Glutamatergic neuron (in vitro differentiated cells): ENCODE measurements around the gene ZSCAN5A. TPM values are rescaled to one million over a fixed set of nuclear protein-coding genes. Genes with fewer than 3 reads are reported as not detected.
"Not testable (repeated sequence)": the region's sequence is repeated elsewhere in the genome, so short reads cannot be mapped to it uniquely, and the experiment has no call there.

Source experiments
- DNase-seq: peaks from one replicate; pipeline ENCODE4 v3.0.0; 2022
- H3K27ac Mint-ChIP-seq: one replicate; pipeline ENCODE4 v1.8.0; 2020; ENCODE audit warnings: mild to moderate bottlenecking, mixed read lengths, inconsistent platforms; ENCODE audit not compliant: unreplicated experiment
- H3K27me3 Mint-ChIP-seq: one replicate; pipeline ENCODE4 v1.8.0; 2020; ENCODE audit warnings: mild to moderate bottlenecking, moderate library complexity, mixed read lengths, inconsistent platforms; ENCODE audit not compliant: unreplicated experiment
- H3K36me3 Mint-ChIP-seq: one replicate; pipeline ENCODE4 v1.8.0; 2020; ENCODE audit warnings: mild to moderate bottlenecking, mixed read lengths, inconsistent platforms; ENCODE audit not compliant: unreplicated experiment
- H3K4me1 Mint-ChIP-seq: one replicate; pipeline ENCODE4 v1.8.0; 2020; ENCODE audit warnings: mild to moderate bottlenecking, low read depth, mixed read lengths, inconsistent platforms; ENCODE audit not compliant: unreplicated experiment
- H3K4me3 Mint-ChIP-seq: one replicate; pipeline ENCODE4 v1.8.0; 2020; ENCODE audit warnings: mild to moderate bottlenecking, mixed read lengths, inconsistent platforms; ENCODE audit not compliant: unreplicated experiment
- H3K9me3 Mint-ChIP-seq: one replicate; pipeline ENCODE4 v1.8.0; 2020; ENCODE audit warnings: mild to moderate bottlenecking, moderate library complexity, mixed read lengths, inconsistent platforms; ENCODE audit not compliant: unreplicated experiment
- total RNA-seq: library from RNA; stranded (reverse); fragmentation: NEBNext Ultra II Directional; extraction: Animal tissue kit (Norgen Biotek cat#: 25700); gene quantifications from one replicate; pipeline ENCODE4 v1.2.1, GENCODE V29; 2021; ENCODE audit not compliant: unreplicated experiment
- TF ChIP-seq, protein P1 (sequence below): fragments of 200-600 bp; sonication (generic); IDR thresholded peaks from one replicate; pipeline ENCODE4 v1.5.0; 2021; ENCODE audit not compliant: partially characterized antibody, unreplicated experiment

ZSCAN5A gene
- total RNA-seq, 1 donor from 2014 or later = 13.1 TPM

GRCh38 chr19:56308792-56309191 lies 5.8 kb downstream of the ZSCAN5A start:
- Mint-ChIP-seq H3K36me3 (peaks cover 22% of the 10 kb centered on the region), H3K4me3 (peak overlapping the region; percentile 30), H3K4me1 (peaks cover 21% of the 10 kb centered on the region), H3K27me3 (peaks cover 4% of the 10 kb centered on the region), H3K27ac (peak overlapping the region; percentile 83), H3K9me3 (peaks cover 22% of the 10 kb centered on the region)
- no peak for DNase-seq
- TF ChIP-seq, protein P1, sequence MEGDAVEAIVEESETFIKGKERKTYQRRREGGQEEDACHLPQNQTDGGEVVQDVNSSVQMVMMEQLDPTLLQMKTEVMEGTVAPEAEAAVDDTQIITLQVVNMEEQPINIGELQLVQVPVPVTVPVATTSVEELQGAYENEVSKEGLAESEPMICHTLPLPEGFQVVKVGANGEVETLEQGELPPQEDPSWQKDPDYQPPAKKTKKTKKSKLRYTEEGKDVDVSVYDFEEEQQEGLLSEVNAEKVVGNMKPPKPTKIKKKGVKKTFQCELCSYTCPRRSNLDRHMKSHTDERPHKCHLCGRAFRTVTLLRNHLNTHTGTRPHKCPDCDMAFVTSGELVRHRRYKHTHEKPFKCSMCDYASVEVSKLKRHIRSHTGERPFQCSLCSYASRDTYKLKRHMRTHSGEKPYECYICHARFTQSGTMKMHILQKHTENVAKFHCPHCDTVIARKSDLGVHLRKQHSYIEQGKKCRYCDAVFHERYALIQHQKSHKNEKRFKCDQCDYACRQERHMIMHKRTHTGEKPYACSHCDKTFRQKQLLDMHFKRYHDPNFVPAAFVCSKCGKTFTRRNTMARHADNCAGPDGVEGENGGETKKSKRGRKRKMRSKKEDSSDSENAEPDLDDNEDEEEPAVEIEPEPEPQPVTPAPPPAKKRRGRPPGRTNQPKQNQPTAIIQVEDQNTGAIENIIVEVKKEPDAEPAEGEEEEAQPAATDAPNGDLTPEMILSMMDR = no peak

GRCh38 chr19:56307062-56307461 lies 7.6 kb downstream of the ZSCAN5A start:
- peaks cover 26% of the 10 kb centered on the region for H3K36me3 Mint-ChIP-seq

DNA sequence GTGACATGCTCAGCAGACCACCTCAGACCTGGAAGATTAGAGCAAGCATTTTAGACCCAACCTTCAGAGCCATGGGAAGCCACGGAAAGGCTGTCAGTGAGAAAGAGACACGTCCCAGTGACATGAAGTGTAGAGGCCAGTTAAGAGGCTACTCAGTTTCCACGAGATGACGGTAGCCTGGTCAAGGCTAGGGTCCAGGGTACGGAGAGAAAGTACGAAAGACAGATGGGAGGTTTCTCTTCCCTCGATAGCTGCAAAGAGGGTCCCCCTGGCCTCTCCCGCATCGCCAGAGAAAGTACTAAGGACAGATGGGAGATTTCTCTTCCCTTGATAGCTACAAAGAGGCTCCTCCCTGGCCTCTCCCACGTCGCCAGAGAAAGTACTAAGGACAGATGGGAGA lies 8.6 kb downstream of the ZSCAN5A start:
- peak overlapping the region; percentile 57 for H3K4me3 Mint-ChIP-seq
- peaks cover 22% of the 10 kb centered on the region for H3K9me3 Mint-ChIP-seq
- peaks cover 26% of the 10 kb centered on the region for H3K36me3 Mint-ChIP-seq
- no peak for DNase-seq
- TF ChIP-seq, protein P1 = no peak
- peaks cover 7% of the 10 kb centered on the region for H3K27me3 Mint-ChIP-seq
- H3K4me1 Mint-ChIP-seq = peaks cover 13% of the 10 kb centered on the region
- H3K27ac Mint-ChIP-seq = peak overlapping the region; percentile 99

More at GRCh38 chr19:56307062-56307461, 7.6 kb downstream of the ZSCAN5A start:
- peak overlapping the region; percentile 53 for H3K4me3 Mint-ChIP-seq
- peaks cover 22% of the 10 kb centered on the region for H3K9me3 Mint-ChIP-seq
- not testable (repeated sequence) for DNase-seq, H3K27me3 Mint-ChIP-seq
- H3K27ac Mint-ChIP-seq = peak overlapping the region; percentile 98
- peaks cover 13% of the 10 kb centered on the region for H3K4me1 Mint-ChIP-seq

DNA sequence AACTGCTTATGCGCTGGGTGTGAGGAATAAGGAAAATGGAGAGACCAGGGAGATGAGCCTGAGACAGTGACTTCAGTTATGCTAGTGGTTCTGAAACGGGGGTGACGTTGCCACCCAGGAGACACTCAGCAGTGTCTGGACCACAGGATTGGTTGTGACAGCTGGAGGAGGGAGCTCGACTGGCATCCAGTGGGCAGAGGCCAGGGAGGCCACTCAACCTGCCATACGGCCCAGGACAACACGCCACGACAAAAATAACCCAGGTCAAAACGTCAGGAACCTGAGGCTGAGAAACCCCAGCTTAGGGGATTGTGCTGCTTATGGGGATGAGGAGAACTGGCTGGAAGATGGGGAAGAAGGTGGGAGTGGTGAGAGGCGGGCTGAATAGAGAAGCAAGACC lies 10.4 kb downstream of the ZSCAN5A start:
- H3K27ac Mint-ChIP-seq = no peak overlapping the region
- peaks cover 30% of the 10 kb centered on the region for H3K36me3 Mint-ChIP-seq
- H3K9me3 Mint-ChIP-seq = peaks cover 22% of the 10 kb centered on the region
- H3K4me1 Mint-ChIP-seq = peaks cover 13% of the 10 kb centered on the region
- no peak for DNase-seq
- TF ChIP-seq, protein P1 = no peak
- peaks cover 7% of the 10 kb centered on the region for H3K27me3 Mint-ChIP-seq
- no peak overlapping the region for H3K4me3 Mint-ChIP-seq

DNA sequence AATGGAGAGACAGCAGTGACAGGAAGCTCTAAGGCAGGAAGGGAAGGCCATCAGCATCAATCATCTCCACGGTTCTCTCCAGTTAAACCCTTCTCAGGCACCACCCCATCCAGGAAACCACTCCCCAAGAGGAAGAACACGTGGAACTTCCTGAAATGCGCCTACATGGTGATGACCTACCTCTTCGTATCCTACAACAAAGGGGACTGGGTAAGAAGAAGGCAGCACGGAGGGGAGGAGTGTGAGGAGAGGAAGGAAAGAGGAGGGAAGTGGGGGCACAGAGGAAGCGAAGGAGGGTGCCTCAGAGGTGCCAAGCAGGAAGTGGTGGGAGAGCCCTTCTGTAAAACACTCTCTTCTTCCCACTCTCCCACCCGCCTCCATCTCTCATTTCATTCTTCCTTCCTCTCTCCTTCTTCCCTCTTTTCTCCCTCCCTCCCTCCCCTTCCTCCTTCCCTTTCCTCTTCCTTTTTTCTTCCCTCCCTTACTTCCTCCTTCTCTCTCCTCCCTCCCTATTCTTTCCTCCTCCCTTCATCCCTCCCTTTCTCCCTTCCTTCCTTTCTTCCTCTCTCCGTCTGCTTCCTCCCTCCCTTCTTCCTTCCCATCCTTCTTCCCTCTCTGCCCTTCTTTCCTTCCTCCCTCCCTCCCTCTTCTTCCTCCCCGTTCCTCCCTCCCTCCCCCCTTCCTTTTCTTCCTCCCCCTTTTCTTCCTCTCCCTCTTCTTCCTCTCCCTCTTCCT lies 12.6 kb downstream of the ZSCAN5A start:
- DNase-seq = no peak
- Mint-ChIP-seq H3K27me3 (peaks cover 5% of the 10 kb centered on the region), H3K27ac (no peak overlapping the region), H3K9me3 (peaks cover 18% of the 10 kb centered on the region), H3K4me3 (no peak overlapping the region), H3K36me3 (peaks cover 27% of the 10 kb centered on the region), H3K4me1 (peaks cover 7% of the 10 kb centered on the region)
- TF ChIP-seq, protein P1 = no peak
